LNCaP clone FGC (cell line): Measurements from ENCODE around the gene ZBTB32.
"Not testable (repeated sequence)": the region's sequence is repeated elsewhere in the genome, so short reads cannot be mapped to it uniquely, and the experiment has no call there.

Experiments used
- DNase-seq: peaks from one replicate; pipeline ENCODE4 v3.0.0-alpha.2; 2011; ENCODE audit warnings: low read depth
- H3K4me3 ChIP-seq: 2 replicates; pipeline ENCODE4 v1.5.1; 2011; ENCODE audit warnings: mild to moderate bottlenecking, low read depth, low read length, control low read depth
- CTCF ChIP-seq: IDR thresholded peaks from 2 replicates; pipeline ENCODE4 v1.5.1; 2012; ENCODE audit warnings: mild to moderate bottlenecking; ENCODE audit not compliant: control insufficient read depth, insufficient read depth; ENCODE audit errors: extremely low read depth

Gene ZBTB32

GRCh38 chr19:35721374-35721773 is 17.0 kb downstream of the ZBTB32 start:
- H3K4me3 ChIP-seq: no peak overlapping the region
- TF ChIP-seq CTCF: no peak
- no peak for DNase-seq

- no peak for TF ChIP-seq CTCF
- H3K4me3 ChIP-seq: no peak overlapping the region
- DNase-seq: no peak
Measured at GRCh38 chr19:35722461-35722860, 18.1 kb downstream of the ZBTB32 start.

GRCh38 chr19:35722897-35723296 is 18.5 kb downstream of the ZBTB32 start:
- H3K4me3 ChIP-seq: no peak overlapping the region
- no peak for DNase-seq
- no peak for TF ChIP-seq CTCF

- no peak for DNase-seq
- no peak overlapping the region for H3K4me3 ChIP-seq
- no peak for TF ChIP-seq CTCF
Measured at GRCh38 chr19:35723671-35724070, 19.3 kb downstream of the ZBTB32 start.

- not testable (repeated sequence) for DNase-seq, H3K4me3 ChIP-seq
Measured at GRCh38 chr19:35724132-35724531, 19.8 kb downstream of the ZBTB32 start.

GRCh38 chr19:35724560-35724959 is 20.2 kb downstream of the ZBTB32 start:
- TF ChIP-seq CTCF: no peak
- DNase-seq: no peak
- no peak overlapping the region for H3K4me3 ChIP-seq

- no peak for DNase-seq
- TF ChIP-seq CTCF: no peak
- no peak overlapping the region for H3K4me3 ChIP-seq
Measured at GRCh38 chr19:35725216-35725861, 21.0 kb downstream of the ZBTB32 start.
